Epidermal melanocyte (primary cell): Measurements from ENCODE around the gene SH2D2A.

Source experiments
- DNase-seq: peaks from one replicate; pipeline ENCODE4 v3.0.0; 2011; ENCODE audit warnings: low spot score; ENCODE audit not compliant: insufficient read length

The SH2D2A gene

GRCh38 chr1:156816561-156817328 is at the start of gene SH2D2A:
Gene SH2D2A (minus strand): TSS chr1:156816848. CDS start chr1:156816708, 140 bp downstream.
- no peak for DNase-seq

GRCh38 chr1:156865865-156866248 is 49.2 kb upstream of the SH2D2A start:
- DNase-seq: no peak

- no peak for DNase-seq
Measured at GRCh38 chr1:156865258-156865657, 48.6 kb upstream of the SH2D2A start.

- DNase-seq: no peak
Measured at GRCh38 chr1:156864796-156865195, 48.1 kb upstream of the SH2D2A start.

GRCh38 chr1:156863631-156864030 is 47.0 kb upstream of the SH2D2A start:
- DNase-seq: no peak

- DNase-seq: no peak
Measured at GRCh38 chr1:156862997-156863599, 46.5 kb upstream of the SH2D2A start.

GRCh38 chr1:156862584-156862983 is 45.9 kb upstream of the SH2D2A start:
- no peak for DNase-seq

GRCh38 chr1:156860628-156861423 is 44.2 kb upstream of the SH2D2A start, which contains the start of gene NTRK1:
Gene NTRK1 (plus strand): TSS chr1:156860865. CDS start chr1:156860935, 70 bp downstream.
- DNase-seq: no peak

GRCh38 chr1:156860113-156860627 is 43.5 kb upstream of the SH2D2A start:
- no peak for DNase-seq

- no peak for DNase-seq
Measured at GRCh38 chr1:156859523-156860112, 43.0 kb upstream of the SH2D2A start.

- DNase-seq: no peak
Measured at GRCh38 chr1:156858959-156859522, 42.4 kb upstream of the SH2D2A start, which contains the start of gene INSRR. Gene INSRR (minus strand): TSS chr1:156859117. CDS start chr1:156858621, 496 bp downstream.

- no peak for DNase-seq
Measured at GRCh38 chr1:156858555-156858956, 41.9 kb upstream of the SH2D2A start.

- DNase-seq: no peak
Measured at GRCh38 chr1:156857532-156857931, 40.9 kb upstream of the SH2D2A start.

GRCh38 chr1:156856282-156856785 is 39.7 kb upstream of the SH2D2A start:
- no peak for DNase-seq

GRCh38 chr1:156854634-156855033 is 38.0 kb upstream of the SH2D2A start:
- DNase-seq: no peak

GRCh38 chr1:156853761-156854160 is 37.1 kb upstream of the SH2D2A start:
- no peak for DNase-seq

GRCh38 chr1:156852418-156852874 is 35.8 kb upstream of the SH2D2A start:
- DNase-seq: no peak

GRCh38 chr1:156851779-156852417 is 35.2 kb upstream of the SH2D2A start:
- DNase-seq: no peak

- no peak for DNase-seq
Measured at GRCh38 chr1:156849151-156849496, 32.5 kb upstream of the SH2D2A start.

GRCh38 chr1:156848461-156849150 is 32.0 kb upstream of the SH2D2A start:
- no peak for DNase-seq
